GM12878 (cell line): ENCODE data around the gene MYH7B. TPM values are rescaled to one million over a fixed set of nuclear protein-coding genes. Genes with fewer than 3 reads are reported as not detected.

Experiments used
- ATAC-seq: fragments of 200-7000 bp; cut with Tn5 transposase; 3 replicates; pipeline ENCODE4 v1.9.1; 2020; ENCODE audit warnings: mild to moderate bottlenecking, moderate library complexity
- BruUV-seq: library from RNA; stranded (reverse); fragments of 400-500 nt; replicated peaks from 2 replicates; lab custom pipeline; 2021; lab: Mats Ljungman, UMichigan
- CTCF ChIA-PET: fragments of 300-600 bp; sonication (Branson Sonifier 250); formaldehyde crosslinking; extraction: SDS; loops from one replicate; lab custom pipeline; 2021; ENCODE audit warnings: inconsistent platforms; lab: Yijun Ruan, JAX
- POLR2A ChIA-PET: fragments of 350-600 bp; formaldehyde crosslinking; extraction: SDS; loops from one replicate; lab custom pipeline; 2021; ENCODE audit warnings: inconsistent platforms; lab: Charles Lee
- RAD21 ChIA-PET: fragments of 300-600 bp; sonication (Branson Sonifier 250); formaldehyde crosslinking; loops from one replicate; lab custom pipeline; 2023; ENCODE audit warnings: antibody characterized with exemption; ENCODE audit not compliant: unreplicated experiment; lab: Charles Lee
- SMC1A ChIA-PET: fragments of 300-600 bp; sonication (Branson Sonifier 250); formaldehyde crosslinking; loops from one replicate; lab custom pipeline; 2023; ENCODE audit not compliant: unreplicated experiment, uncharacterized antibody; lab: Charles Lee
- DNase-seq: peaks from one replicate; pipeline ENCODE4 v3.0.0-alpha.2; 2011; ENCODE audit warnings: low read depth, low spot score
- FAIRE-seq: peaks from 3 replicates; lab custom pipeline; 2011; peaks lifted over from hg19 to GRCh38; lab: Jason Lieb, UNC
- H2AFZ ChIP-seq: 2 replicates; pipeline ENCODE4 v1.6.0; 2011; ENCODE audit warnings: low read depth, low read length, control low read depth; ENCODE audit not compliant: control insufficient read depth
- H3K27ac ChIP-seq: 2 replicates; pipeline ENCODE4 v1.5.1; 2011; ENCODE audit warnings: control low read depth; ENCODE audit not compliant: control insufficient read depth, insufficient read depth
- H3K27me3 ChIP-seq, 2 experiments: replicated peaks in 1 of 2; 2 replicates each; pipeline versions ENCODE4 v1.6.0 to v1.6.1; 2011; ENCODE audit warnings: low read length in 1 of 2; ENCODE audit not compliant: control insufficient read depth in 2 of 2, insufficient read depth in 2 of 2
- H3K36me3 ChIP-seq, 2 experiments: 2 replicates each; pipeline ENCODE4 v1.5.1; 2011; ENCODE audit warnings: low read length in 1 of 2; ENCODE audit not compliant: control insufficient read depth in 2 of 2, insufficient read depth in 2 of 2
- H3K4me1 ChIP-seq: 2 replicates; pipeline ENCODE4 v1.6.1; 2011; ENCODE audit warnings: mild to moderate bottlenecking, low read length, moderate library complexity, mixed read lengths; ENCODE audit not compliant: control insufficient read depth, insufficient read depth
- H3K4me2 ChIP-seq: 2 replicates; pipeline ENCODE4 v1.6.0; 2011; ENCODE audit warnings: control low read depth; ENCODE audit not compliant: control insufficient read depth, insufficient read depth
- H3K4me3 ChIP-seq: fragments of 200-600 bp; sonication (generic); 2 replicates; pipeline ENCODE4 v1.5.1; 2016
- H3K79me2 ChIP-seq: 2 replicates; pipeline ENCODE4 v1.6.0; 2011; ENCODE audit warnings: low read length; ENCODE audit not compliant: control insufficient read depth, insufficient read depth
- H3K9ac ChIP-seq: 2 replicates; pipeline ENCODE4 v1.8.0; 2011; ENCODE audit warnings: low read length, control low read depth, mixed read lengths; ENCODE audit not compliant: control insufficient read depth, insufficient read depth
- H3K9me3 ChIP-seq: replicated peaks from 3 replicates; pipeline ENCODE4 v1.5.1; 2011; ENCODE audit warnings: mild to moderate bottlenecking, low read length; ENCODE audit not compliant: control insufficient read depth, insufficient read depth
- H4K20me1 ChIP-seq: 2 replicates; pipeline ENCODE4 v1.6.0; 2011; ENCODE audit not compliant: control insufficient read depth, insufficient read depth
- CEBPB ChIP-seq, 2 experiments: fragments of 150-350 bp in 1 of 2; IDR thresholded peaks; 2 replicates each; pipeline ENCODE4 v1.6.1; 2012 to 2014; ENCODE audit warnings: low read depth in 2 of 2, low read length in 2 of 2, borderline replicate concordance in 1 of 2, inconsistent platforms in 1 of 2
- CHD2 ChIP-seq: IDR thresholded peaks from 2 replicates; pipeline ENCODE4 v1.6.1; 2011; ENCODE audit warnings: low read depth, low read length, improper control_type of control experiment, borderline replicate concordance
- E4F1 ChIP-seq: fragments of 450-650 bp; IDR thresholded peaks from 2 replicates; pipeline ENCODE4 v1.6.1; 2018; ENCODE audit warnings: borderline replicate concordance, mild to moderate bottlenecking; ENCODE audit not compliant: partially characterized antibody
- EGR1 ChIP-seq, 2 experiments: IDR thresholded peaks; 1 replicate in 1 of 2; 2 replicates in 1 of 2; pipeline ENCODE4 v1.6.1; 2011 to 2012; ENCODE audit warnings: low read depth in 2 of 2, low read length in 2 of 2, borderline replicate concordance in 1 of 2, mild to moderate bottlenecking in 1 of 2, moderate library complexity in 1 of 2
- HDAC6 ChIP-seq: fragments of 200-600 bp; sonication (generic); IDR thresholded peaks from one replicate; pipeline ENCODE4 v1.8.0; 2017; ENCODE audit warnings: antibody characterized with exemption; ENCODE audit not compliant: unreplicated experiment
- IKZF1 ChIP-seq: fragments of 450-650 bp; conservative IDR thresholded peaks from 2 replicates; pipeline ENCODE4 v1.6.1; 2017; ENCODE audit warnings: antibody characterized with exemption, mild to moderate bottlenecking
- NRF1 ChIP-seq: conservative IDR thresholded peaks from 2 replicates; pipeline ENCODE4 v1.6.1; 2011; ENCODE audit warnings: mild to moderate bottlenecking, low read depth, low read length, improper control_type of control experiment
- PML ChIP-seq: IDR thresholded peaks from 2 replicates; pipeline ENCODE4 v1.6.1; 2012; ENCODE audit warnings: low read length, inconsistent platforms
- PRDM15 ChIP-seq: fragments of 450-650 bp; formaldehyde crosslinking; IDR thresholded peaks from 2 replicates; pipeline ENCODE4 v1.4.0; 2020; ENCODE audit warnings: mild to moderate bottlenecking, moderate library complexity
- RBBP5 ChIP-seq: fragments of 200-600 bp; sonication (generic); conservative IDR thresholded peaks from 2 replicates; pipeline ENCODE4 v1.6.1; 2016
- RUNX3 ChIP-seq: IDR thresholded peaks from 2 replicates; pipeline ENCODE4 v1.6.1; 2012; ENCODE audit warnings: low read length, inconsistent platforms
- SIN3A ChIP-seq: IDR thresholded peaks from 2 replicates; pipeline ENCODE4 v1.6.1; 2012; ENCODE audit warnings: low read depth, low read length, improper control_type of control experiment
- SMAD5 ChIP-seq: IDR thresholded peaks from 2 replicates; pipeline ENCODE4 v1.6.1; 2016; ENCODE audit warnings: antibody characterized with exemption, low read depth
- SRF ChIP-seq, 2 experiments: IDR thresholded peaks; 2 replicates each; pipeline ENCODE4 v1.6.1; 2011; ENCODE audit warnings: low read depth in 2 of 2, low read length in 2 of 2, mild to moderate bottlenecking in 1 of 2, moderate library complexity in 1 of 2
- STAT3 ChIP-seq: IDR thresholded peaks from 2 replicates; pipeline ENCODE4 v1.6.1; 2011; ENCODE audit warnings: low read depth, low read length, improper control_type of control experiment
- TCF3 ChIP-seq: IDR thresholded peaks from 2 replicates; pipeline ENCODE4 v1.6.1; 2012; ENCODE audit warnings: low read depth, mild to moderate bottlenecking, low read length, borderline replicate concordance; ENCODE audit not compliant: insufficient read depth
- ZZZ3 ChIP-seq: IDR thresholded peaks from 2 replicates; pipeline ENCODE4 v1.6.1; 2011; ENCODE audit warnings: low read depth; ENCODE audit not compliant: control insufficient read depth, insufficient read length
- WGBS: methylation state at CpG from one replicate; pipeline ENCODE4 v1.1.6; 2016; ENCODE audit warnings: low lambda C conversion rate; ENCODE audit not compliant: insufficient replicate concordance, insufficient coverage; ENCODE audit errors: missing lambda C conversion rate; 5-methylcytosine and 5-hydroxymethylcytosine counted together
- in situ Hi-C: fragments of 300-500 bp; cut with MboI; formaldehyde crosslinking; loops from 9 replicates; pipeline ENCODE4 v1.14.3; 2018; ENCODE audit warnings: mixed read lengths
- intact Hi-C: fragments of 100-400 bp; cut with micrococcal nuclease; formaldehyde crosslinking; loops from one replicate; pipeline ENCODE4 v1.14.2; 2022; ENCODE audit not compliant: unreplicated experiment
- polyA plus RNA-seq, 11 experiments: library from polyadenylated mRNA; depleted of rRNA in 4 of 11; unstranded in 6 of 11; stranded (reverse) in 5 of 11; fragments of >200 nt; fragmentation: Nextera tagmentation in 4 of 11; fragmentation: Illumina TruSeq in 1 of 11; extraction: Ambion mirVana in 4 of 11; extraction: Trizol in 1 of 11; gene quantifications; 1 replicate in 1 of 11; 2 replicates in 10 of 11; pipeline versions ENCODE4 v1.2.1 to v1.2.3, GENCODE V29; 2011 to 2016; ENCODE audit warnings: inconsistent platforms in 2 of 11, missing spikeins in 2 of 11, low read depth in 1 of 11
- total RNA-seq, 4 experiments: library from RNA; depleted of rRNA in 3 of 4; stranded (reverse); fragments of >200 nt in 3 of 4; fragmentation: Illumina TruSeq in 1 of 4; extraction: Trizol in 1 of 4; gene quantifications; 2 replicates each; pipeline versions ENCODE4 v1.2.1 to v1.2.3, GENCODE V29; 2013 to 2021

Gene MYH7B
- total and polyA plus RNA-seq, 10 of the 15 experiments (the other 5 are each of a cell fraction or from before 2014, with no cell fraction given), result 0.01 to 0.40 (median 0.20) TPM; not detected in 3

- no peak for TF ChIP-seq E4F1
- no peak for TF ChIP-seq PML
- TF ChIP-seq NRF1, result no peak
- TF ChIP-seq, all 136 proteins: peak for 0
Measured at GRCh38 chr20:34928411-34928810, 27.3 kb upstream of the MYH7B start (continued).

GRCh38 chr20:34931771-34932170, 23.9 kb upstream of the MYH7B start:
- BruUV-seq, result no TSS peak
- Histone ChIP-seq H3K27me3 (no peaks in the 10 kb centered on the region), H2AFZ (no peak overlapping the region), H3K9me3 (no peaks in the 10 kb centered on the region), H3K4me2 (no peak overlapping the region), H3K9ac (no peak overlapping the region), H3K4me3 (no peak overlapping the region), H3K27ac (no peak overlapping the region), H3K36me3 (peaks cover 6 to 14% of the 10 kb centered on the region in 2 experiments), H4K20me1 (no peaks in the 10 kb centered on the region), H3K4me1 (no peaks in the 10 kb centered on the region), H3K79me2 (no peaks in the 10 kb centered on the region)
- in situ Hi-C loops, result no loop called here
- intact Hi-C loops, result no loop called here
- FAIRE-seq (no peak), DNase-seq (no peak), ATAC-seq (no peak)
- ChIA-PET CTCF (interaction anchor here (1.0 kb wide), 1 partner anchor 56 kb away, joined by 3 read pairs; no protein-coding TSS in a partner anchor), POLR2A (no interaction called here), RAD21 (no interaction called here), SMC1A (interaction anchor here (1.0 to 1.5 kb wide), 3 partner anchors 19 to 56 kb away, joined by 3 read pairs; no protein-coding TSS in a partner anchor)
- 71% methylated on average over 7 of the region's 7 CpGs for WGBS
- TF ChIP-seq HDAC6 (no peak), CEBPB (IDR thresholded peaks at IDR 0.05; ENCODE audit: borderline replicate concordance in 1 of 2, low read depth in 2 of 2, low read length in 2 of 2) (no peak), RBBP5 (no peak), SRF (IDR thresholded peaks at IDR 0.05; ENCODE audit: low read depth in 2 of 2, low read length in 2 of 2) (no peak), SMAD5 (no peak), IKZF1 (no peak), NRF1 (no peak), RUNX3 (no peak), PRDM15 (CRISPR knock-in tag) (no peak), SIN3A (no peak), TCF3 (no peak), ZZZ3 (no peak), EGR1 (IDR thresholded peaks at IDR 0.05; ENCODE audit: borderline replicate concordance in 1 of 2, low read depth in 2 of 2, low read length in 2 of 2) (no peak), STAT3 (no peak), CHD2 (no peak)
